Measurements from ENCODE around the gene GPR142.

GRCh38 chr17:74385201-74385600 is 17.9 kb downstream of the GPR142 start:
- no peak for TF ChIP-seq EZH2phosphoT487 (IDR thresholded peaks at IDR 0.05; ENCODE audit: insufficient read depth, low read depth)
- no peak for TF ChIP-seq EZH2 (IDR thresholded peaks at IDR 0.05; ENCODE audit: insufficient read depth, poor library complexity, severe bottlenecking)
